ENCODE data around the gene IVD.
"Not testable (repeated sequence)": the region's sequence is repeated elsewhere in the genome, so short reads cannot be mapped to it uniquely, and the experiment has no call there.

IVD gene

GRCh38 chr15:40440743-40441564 lies 35.4 kb downstream of the IVD start, which contains the start of gene BAHD1:
TSS of gene BAHD1 (plus strand) at chr15:40440953. CDS start at chr15:40458465, 17,512 bp downstream.
- DNase-seq, result peak; percentile 91

- DNase-seq, result peak; percentile 34
Measured at GRCh38 chr15:40441565-40442531, 36.3 kb downstream of the IVD start.

- no peak for DNase-seq
Measured at GRCh38 chr15:40443255-40443654, 37.7 kb downstream of the IVD start.

GRCh38 chr15:40443846-40444245 lies 38.3 kb downstream of the IVD start:
- DNase-seq, result no peak

- no peak for DNase-seq
Measured at GRCh38 chr15:40444736-40445135, 39.1 kb downstream of the IVD start.

GRCh38 chr15:40445421-40445922 lies 39.9 kb downstream of the IVD start:
- no peak for DNase-seq

GRCh38 chr15:40446144-40446543 lies 40.5 kb downstream of the IVD start:
- DNase-seq, result no peak

- DNase-seq, result no peak
Measured at GRCh38 chr15:40448354-40448753, 42.8 kb downstream of the IVD start.

- DNase-seq, result no peak
Measured at GRCh38 chr15:40449275-40449674, 43.7 kb downstream of the IVD start.

GRCh38 chr15:40450047-40450446 lies 44.5 kb downstream of the IVD start:
- DNase-seq, result no peak

- DNase-seq, result no peak
Measured at GRCh38 chr15:40451527-40452158, 46.0 kb downstream of the IVD start.

GRCh38 chr15:40452296-40453090 lies 46.9 kb downstream of the IVD start:
- DNase-seq, result no peak

GRCh38 chr15:40453941-40454340 lies 48.3 kb downstream of the IVD start:
- not testable (repeated sequence) for DNase-seq

- DNase-seq, result no peak
Measured at GRCh38 chr15:40454904-40455391, 49.4 kb downstream of the IVD start.

- no peak for DNase-seq
Measured at GRCh38 chr15:40456299-40456712, 50.7 kb downstream of the IVD start.

GRCh38 chr15:40456738-40457137 lies 51.1 kb downstream of the IVD start:
- DNase-seq, result no peak

GRCh38 chr15:40458495-40459371 lies 53.1 kb downstream of the IVD start:
- DNase-seq, result no peak

GRCh38 chr15:40459391-40460015 lies 53.9 kb downstream of the IVD start:
- no peak for DNase-seq

- no peak for DNase-seq
Measured at GRCh38 chr15:40460404-40460803, 54.8 kb downstream of the IVD start.

- DNase-seq, result no peak
Measured at GRCh38 chr15:40461958-40462357, 56.4 kb downstream of the IVD start.
